Measurements from ENCODE around the gene CDK19. TPM values are rescaled to one million over a fixed set of nuclear protein-coding genes. Genes with fewer than 3 reads are reported as not detected.

The CDK19 gene
- total and polyA plus RNA-seq, 10 of the 15 experiments (the other 5 are each of a cell fraction or from before 2014, with no cell fraction given), result 4.6 to 21.4 (median 12.4) TPM

DNA sequence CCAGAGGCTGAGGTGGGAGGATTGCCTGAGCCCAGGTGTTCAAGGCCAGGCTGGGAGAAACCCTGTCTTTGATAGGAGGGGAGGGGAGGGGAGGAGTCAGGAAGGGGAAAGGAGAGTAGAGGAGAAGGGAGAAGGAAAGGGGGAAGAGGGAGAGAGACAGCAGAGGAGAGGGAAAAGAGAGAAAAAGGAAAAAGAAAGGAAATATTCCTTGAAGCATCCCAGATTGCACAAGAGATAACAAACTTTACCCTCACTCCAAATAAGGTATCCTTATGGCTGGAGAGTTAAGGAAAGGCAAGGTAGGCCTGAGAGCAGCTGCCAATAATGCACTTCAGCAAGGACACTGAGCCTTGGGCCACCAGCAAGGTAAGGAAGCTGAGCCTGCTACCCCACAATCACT lies 172.6 kb downstream of the CDK19 start:
- SMC1A ChIA-PET (ENCODE audit: uncharacterized antibody, unreplicated experiment), result interaction anchor here (0.6 to 1.7 kb wide), 5 partner anchors 10 to 350 kb away, joined by 3 to 7 read pairs (median 3); no protein-coding TSS in a partner anchor
- Histone ChIP-seq H3K9me3 (replicated peaks; ENCODE audit: control insufficient read depth, insufficient read depth, low read length) (peaks cover 1% of the 10 kb centered on the region; the same call in 1 of the 3 replicates), H4K20me1 (ENCODE audit: control insufficient read depth, insufficient read depth) (no peaks in the 10 kb centered on the region), H3K27ac (ENCODE audit: control insufficient read depth, insufficient read depth) (no peak overlapping the region), H3K27me3 (replicated peaks in 1 of 2; ENCODE audit: control insufficient read depth in 2 of 2, insufficient read depth in 2 of 2, low read length in 1 of 2) (no peaks in the 10 kb centered on the region), H3K4me2 (ENCODE audit: control insufficient read depth, insufficient read depth) (no peak overlapping the region), H2AFZ (ENCODE audit: control insufficient read depth, low read depth, low read length) (no peak overlapping the region), H3K4me3 (no peak overlapping the region), H3K79me2 (ENCODE audit: control insufficient read depth, insufficient read depth, low read length) (no peaks in the 10 kb centered on the region), H3K9ac (ENCODE audit: control insufficient read depth, insufficient read depth, low read length) (no peak overlapping the region), H3K4me1 (ENCODE audit: control insufficient read depth, insufficient read depth, low read length) (no peaks in the 10 kb centered on the region), H3K36me3 (ENCODE audit: control insufficient read depth in 2 of 2, insufficient read depth in 2 of 2, low read length in 1 of 2) (peaks cover 0 to 4% of the 10 kb centered on the region in 2 experiments; a peak in 2 of 4 replicates)
- RAD21 ChIA-PET (ENCODE audit: unreplicated experiment), result interaction anchor here (1.1 to 1.2 kb wide), 2 partner anchors 9 to 18 kb away, joined by 3 read pairs; no protein-coding TSS in a partner anchor
- POLR2A ChIA-PET, result interaction anchor here (0.5 to 0.6 kb wide), 3 partner anchors 11 to 301 kb away, joined by 4 to 7 read pairs (median 7); no protein-coding TSS in a partner anchor
- TF ChIP-seq TAF1 (IDR thresholded peaks at IDR 0.05; ENCODE audit: borderline replicate concordance, low read depth, low read length) (no peak), TBL1XR1 (IDR thresholded peaks at IDR 0.05; ENCODE audit: low read depth, low read length) (no peak), POLR2A (IDR thresholded peaks at IDR 0.05; ENCODE audit: low read depth, low read length) (no peak), TARDBP (IDR thresholded peaks at IDR 0.05; ENCODE audit: borderline replicate concordance) (no peak), POLR2AphosphoS2 (IDR thresholded peaks at IDR 0.05; ENCODE audit: low read depth, low read length) (no peak), CBX3 (IDR thresholded peaks at IDR 0.05; ENCODE audit: borderline replicate concordance, low read depth) (no peak)
- BruUV-seq (replicated peaks), result no TSS peak
- ATAC-seq (no peak), DNase-seq (ENCODE audit: low read depth, low spot score) (no peak), FAIRE-seq (no peak)
- in situ Hi-C loops (cut with MboI) (no loop called here), intact Hi-C loops (cut with micrococcal nuclease; ENCODE audit: unreplicated experiment) (no loop called here)
- CTCF ChIA-PET, result interaction anchor here (0.8 kb wide), 1 partner anchor 9 kb away, joined by 4 read pairs; no protein-coding TSS in a partner anchor

- Histone ChIP-seq H4K20me1 (ENCODE audit: control insufficient read depth, insufficient read depth) (no peaks in the 10 kb centered on the region), H3K79me2 (ENCODE audit: control insufficient read depth, insufficient read depth, low read length) (no peaks in the 10 kb centered on the region), H3K4me3 (no peak overlapping the region), H2AFZ (ENCODE audit: control insufficient read depth, low read depth, low read length) (no peak overlapping the region), H3K27ac (ENCODE audit: control insufficient read depth, insufficient read depth) (no peak overlapping the region), H3K4me2 (ENCODE audit: control insufficient read depth, insufficient read depth) (no peak overlapping the region), H3K9me3 (replicated peaks; ENCODE audit: control insufficient read depth, insufficient read depth, low read length) (no peaks in the 10 kb centered on the region), H3K27me3 (replicated peaks in 1 of 2; ENCODE audit: control insufficient read depth in 2 of 2, insufficient read depth in 2 of 2, low read length in 1 of 2) (no peaks in the 10 kb centered on the region), H3K4me1 (ENCODE audit: control insufficient read depth, insufficient read depth, low read length) (no peaks in the 10 kb centered on the region), H3K36me3 (ENCODE audit: control insufficient read depth in 2 of 2, insufficient read depth in 2 of 2, low read length in 1 of 2) (no peaks in the 10 kb centered on the region), H3K9ac (ENCODE audit: control insufficient read depth, insufficient read depth, low read length) (no peak overlapping the region)
- ChIA-PET POLR2A (no interaction called here), RAD21 (ENCODE audit: unreplicated experiment) (no interaction called here), CTCF (interaction anchor here (1.2 to 1.9 kb wide), 2 partner anchors 15 to 42 kb away, joined by 3 to 4 read pairs; no protein-coding TSS in a partner anchor), SMC1A (ENCODE audit: uncharacterized antibody, unreplicated experiment) (interaction anchor here (1.3 kb wide), 1 partner anchor 14 kb away, joined by 3 read pairs; no protein-coding TSS in a partner anchor)
- no peak for TF ChIP-seq SIX5 (IDR thresholded peaks at IDR 0.05; ENCODE audit: low read depth, low read length, severe bottlenecking)
- TF ChIP-seq POLR2AphosphoS5 (IDR thresholded peaks at IDR 0.05; ENCODE audit: low read length), result no peak
- no peak for TF ChIP-seq MEF2A (IDR thresholded peaks at IDR 0.05; ENCODE audit: insufficient read depth, low read depth, low read length)
- TF ChIP-seq, protein P1, sequence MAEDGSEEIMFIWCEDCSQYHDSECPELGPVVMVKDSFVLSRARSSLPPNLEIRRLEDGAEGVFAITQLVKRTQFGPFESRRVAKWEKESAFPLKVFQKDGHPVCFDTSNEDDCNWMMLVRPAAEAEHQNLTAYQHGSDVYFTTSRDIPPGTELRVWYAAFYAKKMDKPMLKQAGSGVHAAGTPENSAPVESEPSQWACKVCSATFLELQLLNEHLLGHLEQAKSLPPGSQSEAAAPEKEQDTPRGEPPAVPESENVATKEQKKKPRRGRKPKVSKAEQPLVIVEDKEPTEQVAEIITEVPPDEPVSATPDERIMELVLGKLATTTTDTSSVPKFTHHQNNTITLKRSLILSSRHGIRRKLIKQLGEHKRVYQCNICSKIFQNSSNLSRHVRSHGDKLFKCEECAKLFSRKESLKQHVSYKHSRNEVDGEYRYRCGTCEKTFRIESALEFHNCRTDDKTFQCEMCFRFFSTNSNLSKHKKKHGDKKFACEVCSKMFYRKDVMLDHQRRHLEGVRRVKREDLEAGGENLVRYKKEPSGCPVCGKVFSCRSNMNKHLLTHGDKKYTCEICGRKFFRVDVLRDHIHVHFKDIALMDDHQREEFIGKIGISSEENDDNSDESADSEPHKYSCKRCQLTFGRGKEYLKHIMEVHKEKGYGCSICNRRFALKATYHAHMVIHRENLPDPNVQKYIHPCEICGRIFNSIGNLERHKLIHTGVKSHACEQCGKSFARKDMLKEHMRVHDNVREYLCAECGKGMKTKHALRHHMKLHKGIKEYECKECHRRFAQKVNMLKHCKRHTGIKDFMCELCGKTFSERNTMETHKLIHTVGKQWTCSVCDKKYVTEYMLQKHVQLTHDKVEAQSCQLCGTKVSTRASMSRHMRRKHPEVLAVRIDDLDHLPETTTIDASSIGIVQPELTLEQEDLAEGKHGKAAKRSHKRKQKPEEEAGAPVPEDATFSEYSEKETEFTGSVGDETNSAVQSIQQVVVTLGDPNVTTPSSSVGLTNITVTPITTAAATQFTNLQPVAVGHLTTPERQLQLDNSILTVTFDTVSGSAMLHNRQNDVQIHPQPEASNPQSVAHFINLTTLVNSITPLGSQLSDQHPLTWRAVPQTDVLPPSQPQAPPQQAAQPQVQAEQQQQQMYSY (CRISPR knock-in tag; IDR thresholded peaks at IDR 0.05), result no peak
- TF ChIP-seq MYC (IDR thresholded peaks at IDR 0.05; ENCODE audit: insufficient read depth, insufficient read length, insufficient replicate concordance, low read length, severe bottlenecking), result no peak
- TF ChIP-seq EZH2 (IDR thresholded peaks at IDR 0.05; ENCODE audit: borderline replicate concordance, control insufficient read depth, low read depth, low read length), result no peak
- no peak for TF ChIP-seq SUZ12 (IDR thresholded peaks at IDR 0.05; ENCODE audit: unreplicated experiment)
- no peak for TF ChIP-seq IKZF1 (conservative IDR thresholded peaks at IDR 0.05)
- no peak for TF ChIP-seq CBX3 (IDR thresholded peaks at IDR 0.05; ENCODE audit: borderline replicate concordance, low read depth)
- WGBS (ENCODE audit: insufficient coverage, insufficient replicate concordance, low lambda C conversion rate, missing lambda C conversion rate), result 89% methylated on average over 2 of the region's 2 CpGs
- no peak for ATAC-seq
- FAIRE-seq, result no peak
- no peak for DNase-seq (ENCODE audit: low read depth, low spot score)
- intact Hi-C loops (cut with micrococcal nuclease; ENCODE audit: unreplicated experiment) (no loop called here), in situ Hi-C loops (cut with MboI) (no loop called here)
- no TSS peak for BruUV-seq (replicated peaks)
Observed at GRCh38 chr6:110636781-110637180, 178.5 kb downstream of the CDK19 start.

All from GM12878 (cell line).